VCaP (cell line): ENCODE results near the gene GABRB2.

Experiments
- H3K27ac ChIP-seq: fragments of 450-650 bp; 2 replicates; pipeline ENCODE4 v1.5.1; 2017
- TF ChIP-seq, protein P1 (sequence below): fragments of 450-650 bp; conservative IDR thresholded peaks from 2 replicates; pipeline ENCODE4 v1.5.1; 2017; ENCODE audit warnings: mild to moderate bottlenecking, moderate library complexity

Gene GABRB2

DNA sequence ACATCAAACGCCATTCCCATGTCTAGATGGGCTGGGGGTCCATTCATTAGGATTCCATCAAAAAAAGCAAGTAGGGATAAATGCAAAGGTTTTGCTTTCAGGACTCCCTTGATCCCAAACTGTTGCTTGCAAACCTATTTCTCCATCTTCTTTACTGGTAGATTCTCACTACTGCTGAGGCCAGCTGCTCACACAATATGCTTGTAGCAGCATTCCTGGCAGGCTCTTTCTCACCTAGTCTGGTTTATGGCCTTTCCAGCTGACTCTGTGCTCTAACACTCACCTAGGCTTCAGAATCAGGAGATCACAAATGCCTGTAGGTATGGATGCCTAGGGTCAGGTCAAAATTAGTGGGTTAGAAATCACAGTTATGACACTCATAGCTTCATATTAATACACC lies 274.7 kb downstream of the GABRB2 start:
- no peak overlapping the region for H3K27ac ChIP-seq
- TF ChIP-seq, protein P1, sequence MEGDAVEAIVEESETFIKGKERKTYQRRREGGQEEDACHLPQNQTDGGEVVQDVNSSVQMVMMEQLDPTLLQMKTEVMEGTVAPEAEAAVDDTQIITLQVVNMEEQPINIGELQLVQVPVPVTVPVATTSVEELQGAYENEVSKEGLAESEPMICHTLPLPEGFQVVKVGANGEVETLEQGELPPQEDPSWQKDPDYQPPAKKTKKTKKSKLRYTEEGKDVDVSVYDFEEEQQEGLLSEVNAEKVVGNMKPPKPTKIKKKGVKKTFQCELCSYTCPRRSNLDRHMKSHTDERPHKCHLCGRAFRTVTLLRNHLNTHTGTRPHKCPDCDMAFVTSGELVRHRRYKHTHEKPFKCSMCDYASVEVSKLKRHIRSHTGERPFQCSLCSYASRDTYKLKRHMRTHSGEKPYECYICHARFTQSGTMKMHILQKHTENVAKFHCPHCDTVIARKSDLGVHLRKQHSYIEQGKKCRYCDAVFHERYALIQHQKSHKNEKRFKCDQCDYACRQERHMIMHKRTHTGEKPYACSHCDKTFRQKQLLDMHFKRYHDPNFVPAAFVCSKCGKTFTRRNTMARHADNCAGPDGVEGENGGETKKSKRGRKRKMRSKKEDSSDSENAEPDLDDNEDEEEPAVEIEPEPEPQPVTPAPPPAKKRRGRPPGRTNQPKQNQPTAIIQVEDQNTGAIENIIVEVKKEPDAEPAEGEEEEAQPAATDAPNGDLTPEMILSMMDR, result no peak

DNA sequence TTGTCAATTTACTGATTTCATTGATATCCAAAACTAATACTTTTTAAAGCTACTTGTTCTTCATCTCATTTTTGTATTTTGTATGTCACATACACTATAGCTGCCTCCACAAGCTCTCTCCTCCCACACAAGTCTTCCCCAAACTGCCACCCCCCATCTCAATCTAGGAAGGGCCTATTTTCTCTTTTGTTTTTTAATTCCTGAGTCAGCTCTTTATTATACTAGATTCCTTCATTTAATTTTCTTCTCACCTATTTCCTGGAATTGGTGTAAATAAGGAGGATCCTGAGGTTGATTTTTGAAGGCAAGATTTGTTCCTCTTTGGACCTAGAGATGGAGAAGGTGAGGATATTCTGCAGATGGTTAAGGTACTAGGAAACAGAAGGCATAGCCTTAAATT lies 277.4 kb downstream of the GABRB2 start:
- H3K27ac ChIP-seq, result no peak overlapping the region
- TF ChIP-seq, protein P1, result no peak

DNA sequence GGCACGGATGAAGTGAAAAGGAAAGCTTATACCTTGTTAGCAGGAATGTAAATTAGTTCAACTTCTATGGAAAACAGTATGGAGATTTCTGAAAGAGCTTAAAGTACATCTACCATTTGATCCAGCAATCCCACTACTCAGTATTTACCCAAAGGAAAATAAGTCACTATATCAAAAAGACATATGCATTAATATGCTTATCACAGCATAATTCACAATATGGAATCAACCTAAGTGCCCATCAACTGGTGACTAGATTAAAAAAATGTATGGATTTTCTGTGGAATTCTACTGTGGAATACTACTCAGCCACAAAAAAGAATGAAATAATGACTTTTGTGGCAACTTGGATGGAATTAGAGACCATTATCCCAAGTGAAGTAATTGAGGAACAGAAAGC lies 279.6 kb downstream of the GABRB2 start:
- TF ChIP-seq, protein P1, result no peak
- H3K27ac ChIP-seq, result no peak overlapping the region

DNA sequence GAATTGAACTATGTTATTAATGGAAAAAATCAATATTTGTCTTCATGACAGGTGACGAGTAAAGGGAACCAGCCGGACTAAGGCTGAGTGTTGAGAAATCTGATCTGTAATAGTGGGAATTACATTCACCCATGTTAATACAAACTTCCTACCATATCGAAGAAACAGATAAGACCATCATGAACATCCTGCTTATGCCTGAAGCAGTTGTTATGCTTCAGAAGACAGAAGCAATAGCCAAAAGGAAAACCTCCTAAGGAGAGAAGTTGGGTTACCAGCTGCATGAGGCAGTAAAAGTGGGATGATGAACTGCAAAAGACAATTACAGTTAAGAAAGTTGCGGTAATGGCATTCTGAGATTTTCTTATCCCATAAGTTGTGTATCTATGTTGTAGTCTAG lies 281.5 kb downstream of the GABRB2 start:
- H3K27ac ChIP-seq, result no peak overlapping the region
- TF ChIP-seq, protein P1, result no peak

DNA sequence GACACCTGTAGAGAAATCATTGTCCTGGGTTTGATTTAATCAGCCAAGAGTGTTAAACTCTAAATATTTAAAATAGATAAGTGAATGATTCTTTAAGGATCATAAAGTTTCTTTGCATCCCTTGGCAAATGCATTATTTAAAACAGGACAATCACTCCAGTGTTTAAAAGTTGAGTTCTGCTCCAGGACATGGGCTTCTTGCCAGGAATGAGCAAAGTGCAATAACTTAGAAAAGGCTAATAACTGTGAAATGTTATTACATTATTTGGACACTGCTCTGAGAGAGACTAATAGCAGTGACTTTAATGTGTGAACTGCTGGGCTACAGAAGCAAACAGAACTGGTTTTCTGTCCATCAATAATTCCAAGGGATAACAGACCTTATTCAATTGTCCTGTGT lies 283.3 kb downstream of the GABRB2 start:
- no peak overlapping the region for H3K27ac ChIP-seq
- TF ChIP-seq, protein P1, result no peak

DNA sequence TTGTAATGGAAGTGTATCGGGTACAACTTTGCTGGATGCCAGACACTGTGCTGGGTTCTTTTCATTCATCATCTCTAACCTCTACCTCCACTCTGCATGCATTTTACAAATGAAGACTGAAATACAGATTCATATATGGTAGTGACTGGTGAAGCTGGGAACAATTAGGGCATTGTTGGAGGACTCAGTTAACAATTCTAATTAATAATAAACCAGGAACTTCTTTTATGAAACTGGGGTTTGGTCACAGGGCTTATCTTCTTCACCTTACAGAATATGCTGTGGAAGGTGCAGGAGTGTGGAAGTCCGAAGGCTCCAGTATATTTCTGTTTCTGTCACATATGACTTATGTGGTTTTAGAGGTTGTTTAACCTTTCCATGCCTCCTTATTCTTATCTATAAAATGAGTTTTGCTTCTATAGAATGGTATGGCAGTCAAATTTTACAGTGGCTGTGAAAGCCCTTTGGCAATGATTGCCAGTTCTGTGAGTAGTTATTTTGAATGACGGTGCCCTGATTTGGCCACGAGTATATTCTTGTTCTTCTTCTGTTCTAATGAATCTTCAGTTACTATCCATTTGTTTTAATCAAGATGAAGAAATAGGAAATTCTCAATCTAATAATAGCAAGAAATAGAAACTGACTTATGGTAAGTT lies 284.7 kb downstream of the GABRB2 start:
- H3K27ac ChIP-seq, result no peak overlapping the region
- TF ChIP-seq, protein P1, result no peak

DNA sequence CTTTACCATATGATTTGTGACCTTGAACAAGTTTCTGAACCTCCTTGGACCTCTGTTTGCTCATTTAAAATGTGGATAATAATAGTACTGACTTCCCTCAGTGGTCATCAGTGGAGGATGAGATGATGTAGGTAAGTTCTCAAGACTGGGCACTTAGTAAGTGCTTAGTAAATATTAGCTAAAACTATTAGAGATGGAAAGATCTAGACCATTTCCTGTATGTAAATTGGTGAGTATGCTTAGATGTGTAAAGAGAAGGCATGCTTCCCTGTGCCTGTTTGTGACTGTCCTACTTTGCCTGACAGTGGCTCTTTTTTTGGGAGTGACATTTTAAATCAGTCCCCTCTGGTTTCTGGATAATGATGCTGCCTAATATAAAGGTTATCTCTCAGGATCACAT lies 288.1 kb downstream of the GABRB2 start:
- TF ChIP-seq, protein P1, result no peak
- no peak overlapping the region for H3K27ac ChIP-seq
